Stimulated activated CD8-positive, alpha-beta memory T cell treated with anti-CD3 and anti-CD28 coated beads, Interleukin-12 subunit alpha, Interleukin-12 subunit beta, amount 100 ng/mL, for 4 hours (primary cell): ENCODE measurements around the gene LAMB3.

Experiments
- DNase-seq: peaks from one replicate; pipeline ENCODE4 v3.0.0-alpha.2; 2020; ENCODE audit warnings: low read depth

The LAMB3 gene

GRCh38 chr1:209661071-209661470 is 8.8 kb upstream of the LAMB3 start:
- no peak for DNase-seq

- DNase-seq, result no peak
Observed at GRCh38 chr1:209659909-209660308, 7.7 kb upstream of the LAMB3 start.

DNA sequence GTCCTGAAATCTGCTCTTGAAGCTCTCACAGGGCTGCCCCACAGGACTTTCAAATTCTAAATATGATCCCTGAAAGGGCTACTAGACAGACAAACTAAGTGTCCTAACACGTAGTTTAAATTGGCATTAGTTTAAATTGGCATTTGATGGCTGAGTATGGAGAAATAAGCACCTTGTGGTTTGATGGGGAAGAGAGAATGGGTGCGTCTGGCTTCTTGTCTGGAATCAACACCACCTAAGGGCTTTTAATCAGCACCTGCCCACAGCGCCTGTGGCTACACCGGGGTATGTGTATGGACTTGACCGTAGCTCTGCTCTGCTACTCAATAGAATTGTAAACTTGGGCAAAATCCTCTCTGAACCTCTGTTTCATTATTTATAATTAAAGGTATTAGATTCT is 5.7 kb upstream of the LAMB3 start:
- no peak for DNase-seq

GRCh38 chr1:209657140-209657879 is 5.1 kb upstream of the LAMB3 start:
- DNase-seq, result no peak

- DNase-seq, result no peak
Observed at GRCh38 chr1:209655411-209656231, 3.4 kb upstream of the LAMB3 start.

DNA sequence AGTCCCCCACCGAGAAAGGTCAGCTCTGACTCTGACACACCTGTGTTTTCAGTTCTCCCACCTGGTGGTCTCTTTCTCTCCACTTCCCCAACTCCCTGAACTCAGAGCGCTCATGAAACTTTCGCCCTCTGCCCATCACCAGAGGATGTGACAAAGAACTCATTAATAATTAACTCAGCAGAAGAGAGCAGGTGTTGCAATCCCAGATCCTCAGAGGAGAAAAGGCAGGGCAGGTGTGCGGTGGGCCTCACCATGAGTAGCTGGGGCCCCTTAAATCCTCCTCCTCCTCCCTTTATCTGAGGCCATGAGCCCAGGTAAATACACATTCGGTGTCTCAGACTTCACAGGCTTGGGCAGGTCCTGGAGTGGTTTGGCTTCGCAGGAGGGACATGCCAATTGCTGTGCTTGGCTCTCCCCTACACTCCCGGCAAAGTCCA is 1.7 kb upstream of the LAMB3 start:
- DNase-seq, result no peak

GRCh38 chr1:209652873-209653401 is 712 bp upstream of the LAMB3 start:
- no peak for DNase-seq

GRCh38 chr1:209651138-209651587 is 1.1 kb downstream of the LAMB3 start:
- no peak for DNase-seq

- no peak for DNase-seq
Observed at GRCh38 chr1:209650454-209650853, 1.8 kb downstream of the LAMB3 start.

DNA sequence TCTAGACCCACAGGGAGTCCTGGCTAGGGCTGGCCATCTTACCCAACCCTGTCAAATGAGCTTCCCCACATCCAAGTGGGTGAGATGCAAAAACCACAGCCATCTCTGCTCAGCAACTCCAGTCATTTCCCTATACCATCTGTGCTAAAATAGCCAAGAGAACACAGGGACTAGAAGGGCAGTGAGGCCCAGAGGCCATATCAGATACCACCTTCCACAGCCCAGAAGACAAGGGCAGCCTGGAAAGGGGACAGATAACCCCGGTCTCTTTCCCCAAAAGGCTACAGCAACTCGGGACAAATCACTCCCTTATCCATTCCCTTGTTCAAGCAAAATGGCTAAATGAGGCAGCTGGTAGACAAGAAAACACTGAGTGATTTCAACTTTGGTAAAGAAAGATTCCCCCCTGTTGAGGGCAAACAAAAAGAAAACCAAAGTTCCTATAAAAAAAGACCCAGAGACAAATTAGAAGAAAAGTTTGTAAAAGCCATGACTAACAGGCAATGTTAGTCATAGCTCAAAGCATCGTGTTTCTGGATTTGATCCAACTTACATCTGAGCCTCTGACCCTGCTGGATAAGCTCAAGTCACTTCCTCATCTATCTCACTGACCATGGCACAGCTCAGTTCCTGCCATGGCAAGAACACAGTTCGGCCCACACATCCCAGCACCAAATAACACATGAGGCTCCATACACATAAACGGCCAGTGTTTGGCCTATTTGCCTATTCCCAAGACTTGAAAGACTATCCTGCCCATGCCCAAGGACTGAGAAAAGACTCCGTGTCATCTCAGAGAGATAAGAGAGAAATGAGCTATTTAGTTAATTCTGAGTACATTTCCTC is 3.1 kb downstream of the LAMB3 start:
- no peak for DNase-seq

DNA sequence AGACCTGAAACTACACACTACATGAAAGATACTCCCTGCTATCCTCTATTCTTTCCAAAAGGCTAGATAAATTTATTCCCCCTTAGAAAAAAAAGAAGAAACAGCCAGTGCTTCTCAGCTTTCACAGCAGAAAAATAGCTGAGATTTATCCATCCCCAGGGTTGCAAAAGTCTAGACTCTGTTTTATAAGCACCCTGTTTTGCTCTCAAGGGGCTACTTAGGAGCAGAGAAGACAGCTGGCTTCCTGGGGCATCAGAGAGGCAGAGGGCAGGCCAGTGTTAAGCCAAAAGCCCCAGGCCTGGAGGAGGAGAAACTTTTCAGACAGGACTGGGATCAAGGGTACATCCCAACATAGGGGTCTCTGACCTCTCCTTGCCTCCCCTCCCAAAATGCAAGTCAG is 3.9 kb downstream of the LAMB3 start:
- no peak for DNase-seq

DNA sequence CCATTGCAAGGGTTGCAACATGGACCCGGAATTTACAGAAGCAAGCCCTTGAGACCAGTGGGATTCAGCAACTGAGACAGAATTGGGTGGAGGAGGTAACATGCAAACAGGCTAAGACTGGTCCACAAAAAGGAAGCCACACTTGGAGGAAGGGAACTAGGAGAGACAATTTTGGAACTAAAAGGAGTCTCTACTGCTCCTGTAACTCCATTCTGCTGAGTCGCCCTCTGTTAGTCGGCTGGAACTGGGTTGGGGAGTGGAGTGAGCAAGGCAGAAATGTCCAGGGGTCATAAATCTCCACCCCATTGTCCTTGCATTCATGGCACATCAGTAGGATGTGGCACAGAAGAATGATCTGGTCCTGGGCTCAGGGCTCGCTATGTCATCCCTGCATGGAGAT is 5.1 kb downstream of the LAMB3 start:
- DNase-seq, result no peak

DNA sequence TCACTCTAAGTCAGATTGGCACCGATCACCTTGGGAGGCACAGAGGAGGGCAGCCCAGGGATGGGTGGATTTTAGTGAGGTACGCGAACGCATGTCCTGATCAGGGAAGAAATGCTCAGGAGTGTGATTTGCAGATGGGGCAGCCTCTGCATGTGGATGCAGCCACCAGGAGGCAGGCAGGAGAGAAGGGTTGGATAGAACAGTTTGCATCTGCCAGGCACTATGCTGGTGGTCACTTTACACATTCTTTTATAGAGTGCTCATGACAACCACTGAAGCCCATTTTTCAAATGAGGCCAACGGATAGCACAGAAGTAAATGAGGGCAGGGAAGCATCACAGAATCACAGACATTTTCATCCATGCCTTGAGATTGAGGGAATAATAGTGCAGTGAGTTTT is 5.7 kb downstream of the LAMB3 start:
- no peak for DNase-seq

- DNase-seq, result no peak
Observed at GRCh38 chr1:209645574-209646452, 6.4 kb downstream of the LAMB3 start.

- DNase-seq, result no peak
Observed at GRCh38 chr1:209643285-209644020, 8.8 kb downstream of the LAMB3 start.

DNA sequence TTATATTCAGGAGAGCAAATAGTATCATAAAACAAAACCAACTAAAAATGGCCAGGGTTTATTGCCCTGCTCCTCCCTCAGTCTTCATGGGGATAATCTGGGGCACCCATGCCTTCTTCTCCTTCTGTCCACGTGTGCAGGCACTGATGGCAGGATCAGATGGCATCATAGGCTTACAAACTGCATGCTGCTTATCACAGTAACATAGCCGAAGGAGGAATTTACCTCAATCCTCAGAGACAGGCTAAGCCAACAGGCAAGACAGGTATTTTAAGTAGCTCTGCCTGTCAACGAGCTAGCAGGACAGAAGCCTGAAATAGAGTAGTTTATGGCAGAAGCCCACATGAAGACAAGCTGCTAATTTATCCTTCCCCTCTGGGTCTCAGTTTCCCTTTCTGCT is 9.4 kb downstream of the LAMB3 start:
- DNase-seq, result no peak

- no peak for DNase-seq
Observed at GRCh38 chr1:209641832-209642172, 10.4 kb downstream of the LAMB3 start.

DNA sequence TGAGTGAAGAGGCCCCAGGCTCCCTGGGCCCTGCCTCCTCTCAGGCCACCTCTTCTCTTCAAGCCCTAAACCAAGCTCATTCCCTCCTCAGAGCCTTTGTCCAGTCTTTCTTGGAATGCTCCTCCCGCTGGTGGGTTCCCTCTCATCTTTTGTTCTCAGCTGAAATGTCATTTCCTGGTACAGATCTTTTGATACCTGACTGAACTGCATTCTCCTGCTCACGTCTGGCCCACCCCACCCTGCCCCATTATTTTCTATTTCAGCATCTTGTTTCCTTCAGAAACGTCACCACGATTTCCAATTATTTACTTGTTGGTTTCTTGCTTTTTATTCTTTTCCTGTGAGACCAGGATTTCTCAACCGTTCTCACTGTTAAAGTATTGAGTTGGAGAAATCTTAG is 16.4 kb downstream of the LAMB3 start:
- no peak for DNase-seq

DNA sequence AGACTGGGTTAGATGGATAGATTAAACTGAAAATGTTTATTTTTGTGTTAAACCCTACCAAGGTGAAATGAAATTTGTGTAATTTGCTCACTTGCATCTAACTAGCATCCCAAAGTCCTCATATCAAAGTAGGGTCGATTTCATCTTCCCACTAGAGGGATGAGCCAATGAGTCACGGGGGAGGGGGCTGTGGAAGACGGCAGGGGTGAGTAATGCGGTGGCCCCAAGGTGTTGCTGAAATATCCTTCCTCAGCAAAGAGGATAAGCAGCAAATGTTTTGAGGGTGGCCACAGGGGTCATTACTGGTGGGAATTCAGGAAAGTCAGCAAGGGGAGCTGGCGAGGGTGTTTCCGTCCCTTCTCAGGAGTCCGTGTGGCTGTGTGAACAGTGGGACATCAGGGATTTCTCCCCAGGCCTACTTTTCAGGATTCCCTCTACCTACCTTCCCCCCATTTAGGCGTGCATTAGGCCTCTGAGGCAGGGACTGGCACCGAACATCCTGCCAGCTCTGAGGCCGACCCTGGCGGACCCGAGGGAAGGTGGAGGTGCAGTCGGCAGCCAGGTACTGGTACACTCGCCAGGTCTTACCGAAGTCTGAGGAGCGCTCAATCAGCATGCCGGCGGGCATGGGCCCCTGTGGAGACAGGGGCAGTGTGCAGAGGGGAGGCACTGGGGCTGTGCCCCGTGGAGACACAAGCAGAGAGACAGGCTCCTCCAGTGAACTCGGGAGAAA is 18.1 kb downstream of the LAMB3 start:
- no peak for DNase-seq
